ENCODE data around the gene HSD11B2. TPM values are rescaled to one million over a fixed set of nuclear protein-coding genes. Genes with fewer than 3 reads are reported as not detected.
A peak's percentile ranks its signal among the peaks of the same experiment; 100 is the strongest.

The HSD11B2 gene
- total RNA-seq, 1 donor from 2014 or later, result 0.89 TPM

DNA sequence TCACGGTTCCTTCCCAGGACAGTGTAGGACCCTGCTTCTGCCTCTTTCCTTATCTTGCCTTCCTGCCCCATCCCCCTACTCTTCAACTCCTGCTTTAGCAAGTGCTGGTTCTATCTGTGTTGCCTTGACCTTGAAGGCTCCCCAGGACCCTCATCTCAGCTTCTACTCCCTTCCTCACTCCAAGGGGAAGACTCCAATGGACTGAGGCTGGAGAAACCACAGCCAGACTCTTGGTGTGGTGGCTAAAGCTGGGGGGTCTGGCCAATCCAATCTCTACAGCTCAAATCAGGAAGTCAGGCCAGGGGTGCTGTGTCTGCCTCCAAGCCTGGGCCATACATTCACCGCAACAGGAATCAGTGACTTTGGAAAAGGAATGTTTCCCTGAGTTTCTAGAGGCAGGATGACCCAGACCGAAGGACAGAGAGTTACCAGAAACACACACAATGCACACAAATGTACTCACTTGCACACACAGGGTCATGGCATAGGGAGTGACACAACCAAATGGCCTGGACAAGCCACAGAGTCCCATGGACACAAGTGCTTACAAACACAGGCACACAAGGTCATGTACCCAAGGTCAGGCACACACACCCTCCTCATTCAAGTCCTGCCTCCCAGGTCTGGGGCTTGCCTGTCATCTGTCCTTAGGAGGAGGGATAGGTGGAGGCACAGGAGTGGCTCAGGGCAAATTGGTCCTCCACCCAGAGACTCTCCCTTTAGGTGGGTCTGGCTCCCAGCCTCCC is 1.7 kb upstream of the HSD11B2 start:
- no peak for DNase-seq
- intact Hi-C loops (cut with micrococcal nuclease), result loop anchor here (5.0 kb wide), 1 partner anchor 38 kb away; no protein-coding TSS in a partner anchor
- no peak for ATAC-seq

- intact Hi-C loops (cut with micrococcal nuclease), result loop anchor here (5.0 kb wide), 1 partner anchor 37 kb away; no protein-coding TSS in a partner anchor
- ATAC-seq (no peak), DNase-seq (no peak)
Observed at GRCh38 chr16:67429799-67430503, 970 bp upstream of the HSD11B2 start.

- intact Hi-C loops (cut with micrococcal nuclease), result no loop called here
- DNase-seq (no peak), ATAC-seq (peak; percentile 28)
Observed at GRCh38 chr16:67430504-67430976, 381 bp upstream of the HSD11B2 start.

DNA sequence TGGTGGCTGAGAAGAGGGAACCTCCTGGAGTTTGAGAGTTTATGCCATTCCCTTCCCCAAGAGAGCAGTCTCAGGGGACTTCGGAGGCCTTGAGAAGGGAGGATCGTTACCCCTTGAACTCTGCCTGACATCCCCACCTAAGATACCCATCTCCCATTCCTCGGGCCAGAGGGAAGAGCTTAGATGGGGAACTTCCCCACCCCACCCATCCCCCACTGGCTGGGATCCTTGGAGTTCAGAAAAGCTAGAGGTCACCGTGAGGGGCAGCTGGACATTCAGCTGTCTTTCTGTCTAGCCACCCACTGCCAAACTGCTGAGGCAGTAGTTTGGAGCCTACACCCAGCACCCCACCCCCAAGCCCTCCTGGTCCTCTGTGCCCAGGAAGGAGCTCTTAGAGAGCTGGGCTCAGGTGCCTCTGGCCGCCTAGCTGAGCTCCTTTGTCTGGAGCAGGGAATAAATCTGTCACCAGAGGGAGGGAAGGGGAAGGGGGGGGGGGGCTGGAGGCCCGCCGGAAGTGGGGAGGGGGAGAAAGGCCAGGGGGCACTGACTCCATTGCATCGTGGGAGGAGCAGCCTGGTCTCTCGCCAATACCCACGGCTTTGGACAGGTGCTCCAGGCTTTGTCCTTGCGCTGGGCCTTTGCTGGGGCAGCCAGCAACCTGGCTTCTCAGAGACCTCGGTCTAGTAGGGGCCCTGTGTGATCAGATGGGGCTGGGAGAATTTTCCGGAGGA is 1.0 kb downstream of the HSD11B2 start:
- intact Hi-C loops (cut with micrococcal nuclease), result no loop called here
- no peak for ATAC-seq
- no peak for DNase-seq

- ATAC-seq (no peak), DNase-seq (no peak)
- intact Hi-C loops (cut with micrococcal nuclease), result no loop called here
Observed at GRCh38 chr16:67432506-67432890, 1.6 kb downstream of the HSD11B2 start.

DNA sequence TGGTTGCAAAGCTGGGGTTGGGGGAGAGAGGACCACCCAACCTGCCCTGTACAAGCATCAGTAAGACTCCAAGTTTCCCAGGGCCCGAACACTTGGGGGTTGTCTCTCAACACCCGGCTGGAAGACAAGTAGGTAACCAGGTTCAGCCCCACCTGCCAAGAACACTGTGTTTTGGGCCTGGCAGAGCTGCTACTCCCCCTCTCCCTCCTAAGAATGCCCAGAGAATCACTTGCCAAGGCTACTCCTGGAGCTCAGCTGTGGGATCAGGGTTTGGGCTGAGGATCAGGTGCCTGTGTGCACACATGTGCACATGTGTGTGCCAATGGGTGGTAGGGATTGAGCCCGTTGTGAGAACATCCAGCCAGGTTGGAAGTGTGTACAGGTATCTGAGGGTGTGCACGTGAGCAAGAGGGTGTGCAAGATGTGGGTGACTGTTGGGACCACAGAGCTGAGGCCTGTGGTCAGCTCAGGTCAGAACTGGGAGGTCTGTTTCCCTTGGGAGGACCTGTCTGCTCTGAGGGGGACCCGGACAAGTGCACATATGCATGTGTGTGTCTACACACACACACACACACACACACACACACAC is 2.3 kb downstream of the HSD11B2 start:
- DNase-seq, result no peak
- intact Hi-C loops (cut with micrococcal nuclease), result no loop called here

GRCh38 chr16:67435758-67436164 is 4.8 kb downstream of the HSD11B2 start:
- ATAC-seq, result no peak
- DNase-seq, result no peak
- intact Hi-C loops (cut with micrococcal nuclease), result no loop called here

More for the DNA sequence above, 2.3 kb downstream of the HSD11B2 start:
- no peak for ATAC-seq

- no peak for ATAC-seq
- intact Hi-C loops (cut with micrococcal nuclease), result no loop called here
- DNase-seq, result no peak
Observed at GRCh38 chr16:67436640-67437193, 5.8 kb downstream of the HSD11B2 start.

GRCh38 chr16:67437513-67437912 is 6.6 kb downstream of the HSD11B2 start:
- ATAC-seq (no peak), DNase-seq (no peak)
- intact Hi-C loops (cut with micrococcal nuclease), result no loop called here

DNA sequence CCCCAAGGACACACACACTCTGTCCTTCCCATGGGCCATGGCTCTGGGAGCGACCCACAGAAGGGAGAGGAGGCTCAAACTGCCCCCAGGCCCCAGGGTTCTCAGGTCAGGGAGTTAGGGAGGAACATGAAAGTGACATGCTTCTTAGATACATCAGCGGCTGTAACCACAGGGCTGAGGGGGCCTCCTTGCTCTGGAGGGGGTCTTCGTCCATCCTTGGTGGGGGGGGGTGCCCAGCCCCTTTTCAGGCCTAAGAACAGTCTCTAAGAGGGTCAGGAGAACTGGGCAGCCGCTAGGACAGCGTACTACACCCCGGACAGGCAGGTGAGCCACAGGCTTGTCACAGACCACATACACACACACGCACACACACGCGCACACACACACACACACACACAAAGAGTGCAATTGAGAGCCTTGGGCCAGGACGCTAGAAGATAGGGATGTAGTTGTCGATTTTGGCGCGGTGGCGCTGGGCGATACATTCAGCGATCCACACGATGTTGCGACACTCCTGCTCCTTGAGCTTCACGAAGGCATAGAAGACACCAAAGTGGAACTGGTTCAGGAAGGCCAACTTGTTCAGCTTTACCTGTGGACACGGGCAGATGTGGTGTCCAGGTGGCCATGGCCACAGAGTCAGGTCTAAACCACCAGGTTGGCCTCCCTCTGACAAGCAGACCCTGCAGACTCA is 7.3 kb downstream of the HSD11B2 start:
- intact Hi-C loops (cut with micrococcal nuclease), result no loop called here
- ATAC-seq (no peak), DNase-seq (no peak)

DNA sequence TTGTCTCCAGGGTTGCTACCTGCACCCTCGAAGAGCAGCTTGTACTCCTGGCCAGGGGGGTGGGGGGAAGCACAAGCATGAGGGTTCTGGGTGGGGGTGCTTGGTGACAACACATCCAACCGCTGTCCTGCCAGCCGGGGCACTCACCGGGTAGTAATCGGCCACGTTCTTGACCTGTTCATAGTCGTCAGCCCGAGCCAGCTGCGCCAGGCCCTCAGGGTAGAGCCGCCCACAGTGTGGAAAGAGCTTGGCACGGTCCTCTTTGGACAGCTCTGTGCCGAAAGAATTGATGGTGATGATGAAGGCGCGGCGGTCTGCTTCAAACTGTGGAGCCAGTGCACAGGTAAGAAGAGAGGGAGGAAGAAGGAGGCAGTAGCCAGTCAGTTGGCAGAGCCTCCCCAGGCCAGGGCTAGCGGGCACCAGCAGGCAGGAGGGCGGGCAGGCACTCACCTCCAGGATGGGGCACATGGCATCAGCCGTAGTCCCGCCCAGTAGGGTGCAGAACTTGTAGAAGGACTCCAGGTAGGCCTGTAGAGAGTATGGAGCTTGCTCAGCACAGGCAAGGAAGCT is 8.0 kb downstream of the HSD11B2 start:
- ATAC-seq, result no peak
- intact Hi-C loops (cut with micrococcal nuclease), result no loop called here

DNA sequence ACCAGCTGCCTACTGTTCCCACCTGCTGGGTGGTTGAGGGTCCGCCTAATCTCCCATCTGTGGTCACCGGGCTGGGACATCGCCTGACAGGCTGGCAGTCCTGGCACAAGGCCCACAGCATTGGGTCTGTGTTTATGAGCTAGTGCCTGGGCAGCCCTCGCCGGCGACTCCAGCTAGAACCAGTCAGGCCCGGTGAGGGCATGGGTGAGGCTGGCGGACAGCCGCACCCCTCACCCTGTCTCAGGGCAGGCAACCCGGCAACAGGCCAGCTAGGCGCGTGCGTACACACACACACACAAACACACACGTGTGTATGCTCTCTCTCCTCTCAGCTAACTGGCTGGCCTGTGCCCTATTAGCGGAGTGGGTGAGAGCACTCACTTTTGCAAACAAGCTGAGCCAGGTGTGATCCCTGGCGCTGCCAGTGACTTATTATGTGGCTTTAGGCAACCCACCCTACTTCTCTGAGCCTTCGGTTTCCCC is 10.4 kb downstream of the HSD11B2 start:
- intact Hi-C loops (cut with micrococcal nuclease), result no loop called here
- ATAC-seq (peak; percentile 38), DNase-seq (peak; percentile 72)

More for the DNA sequence above, 8.0 kb downstream of the HSD11B2 start:
- DNase-seq, result no peak

DNA sequence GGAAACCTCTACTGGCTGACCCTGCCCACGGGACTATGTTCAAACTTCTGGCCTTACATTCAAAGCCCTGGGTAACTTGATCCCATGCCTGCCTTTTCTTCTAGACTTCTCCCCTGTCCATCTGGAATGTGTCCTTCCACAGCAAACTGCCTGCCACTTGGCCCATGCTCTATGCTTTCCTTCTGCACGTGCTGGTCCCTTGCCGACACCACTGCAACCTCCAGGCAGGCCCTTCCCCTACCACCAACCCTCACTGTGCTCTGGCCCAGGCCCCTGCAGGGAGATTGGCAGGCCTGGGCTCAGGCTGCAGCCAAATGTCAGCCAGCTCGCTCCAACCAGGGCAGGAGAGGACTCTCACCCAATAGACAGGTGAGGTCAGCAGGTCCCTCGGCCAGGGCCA is 11.0 kb downstream of the HSD11B2 start:
- intact Hi-C loops (cut with micrococcal nuclease), result no loop called here
- DNase-seq (peak; percentile 69), ATAC-seq (peak; percentile 50)

DNA sequence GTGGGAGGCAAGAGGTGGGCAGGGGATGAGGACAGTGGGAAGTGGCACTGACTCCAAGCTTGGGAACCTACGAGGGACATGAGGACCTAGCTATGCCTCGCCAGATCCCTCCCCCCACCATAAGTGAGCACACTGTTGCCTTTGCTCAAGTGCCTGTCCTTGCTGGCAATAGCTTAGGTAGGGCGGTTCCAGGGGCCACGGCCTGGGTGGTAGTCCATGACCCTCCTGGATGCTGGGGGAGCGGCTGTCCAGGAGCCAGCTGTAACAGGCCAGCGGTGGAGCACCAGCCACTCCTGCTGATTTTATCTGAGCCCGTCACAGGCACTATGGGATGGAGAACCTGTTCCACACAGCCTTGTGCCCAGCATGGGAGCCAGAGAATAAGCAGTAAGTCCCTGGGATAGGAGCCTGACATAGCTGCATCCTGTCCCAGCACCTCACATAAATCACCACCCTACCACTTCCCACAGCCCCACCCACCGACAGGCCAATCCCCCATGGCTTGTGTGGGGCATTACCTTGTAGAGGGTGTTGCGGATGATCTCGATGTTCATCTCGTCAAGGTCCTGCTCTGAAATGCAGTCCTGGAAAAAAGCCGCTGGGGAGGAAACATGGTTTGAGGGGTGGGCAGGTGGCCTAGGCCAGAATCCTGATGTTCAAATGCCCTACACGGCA is 11.8 kb downstream of the HSD11B2 start:
- intact Hi-C loops (cut with micrococcal nuclease), result no loop called here
- ATAC-seq, result no peak
- DNase-seq, result no peak

DNA sequence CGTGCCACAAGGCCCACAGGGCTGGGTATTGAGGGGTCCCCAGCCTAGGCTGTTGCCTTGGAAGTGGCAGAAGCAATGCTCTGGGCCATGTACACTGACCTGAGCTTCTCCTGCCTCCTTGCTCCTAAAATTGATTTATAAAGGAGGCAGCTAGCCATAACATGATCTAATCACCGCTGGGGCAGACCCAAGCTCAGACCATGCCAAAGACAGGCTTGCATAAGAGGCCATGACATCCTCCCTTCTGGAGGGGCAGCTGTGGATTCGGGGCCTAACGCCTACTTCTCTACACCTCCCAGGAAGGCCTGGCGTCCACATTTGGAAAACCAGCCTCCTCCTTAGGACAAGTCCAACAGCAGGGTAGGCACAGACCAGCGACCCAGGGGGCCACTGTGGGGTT is 12.3 kb downstream of the HSD11B2 start:
- DNase-seq (peak; percentile 76), ATAC-seq (peak; percentile 44)
- intact Hi-C loops (cut with micrococcal nuclease), result no loop called here

DNA sequence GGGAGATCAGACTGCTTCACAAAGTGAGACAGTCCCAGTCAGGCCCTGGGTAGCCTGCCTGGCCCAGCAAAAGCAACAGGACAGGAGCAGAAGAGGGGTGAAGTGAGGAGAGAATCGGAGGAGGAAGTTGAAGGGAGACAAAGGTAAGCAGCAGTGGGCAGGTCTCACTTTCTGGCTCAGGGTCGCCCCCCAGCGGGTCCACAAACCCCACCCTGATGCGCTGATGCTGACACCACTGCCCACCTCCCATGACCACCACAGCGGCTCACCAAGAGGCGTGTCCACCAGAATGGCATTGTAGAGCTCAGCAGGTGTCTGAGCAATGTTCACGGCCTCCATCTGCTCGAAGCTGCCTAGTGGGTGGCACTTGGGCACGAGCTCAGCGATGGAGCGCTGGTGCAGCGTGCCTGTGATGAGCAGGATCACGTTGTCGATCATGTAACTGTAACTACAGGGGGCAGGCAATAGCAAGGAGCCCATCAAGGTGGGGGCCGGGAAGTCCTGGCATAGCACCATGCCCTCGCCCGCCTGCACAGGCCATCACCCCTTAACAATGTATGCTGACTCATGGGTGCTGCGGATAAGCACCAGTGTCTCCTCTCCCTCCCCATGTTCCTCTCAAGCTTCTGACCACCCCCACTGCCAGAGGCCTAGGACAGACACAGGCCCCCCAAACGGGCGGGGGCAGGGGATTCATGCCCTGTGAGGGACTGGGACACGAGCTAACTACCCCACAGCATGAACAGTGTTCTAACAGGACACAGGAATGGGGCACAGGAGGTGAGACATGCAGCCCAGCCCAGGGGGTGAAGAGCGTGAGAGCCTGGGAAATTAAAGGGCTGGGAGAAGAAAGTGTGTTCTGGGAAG is 13.6 kb downstream of the HSD11B2 start:
- ATAC-seq, result no peak
- DNase-seq, result no peak
- intact Hi-C loops (cut with micrococcal nuclease), result no loop called here

- DNase-seq (no peak), ATAC-seq (no peak)
- intact Hi-C loops (cut with micrococcal nuclease), result no loop called here
Observed at GRCh38 chr16:67445126-67445426, 14.2 kb downstream of the HSD11B2 start.

Measured in left ventricle myocardium superior (tissue), 1 donor.